Nucleus accumbens (tissue), 56 donors: ENCODE results near the gene CDC14A.

Source experiments
- DNase-seq, 56 donors: peaks; one replicate each; lab custom pipeline; 2025; lab: John Stamatoyannopoulos, UW

CDC14A gene

GRCh38 chr1:100479620-100480338 is 127.5 kb downstream of the CDC14A start:
- no peak for DNase-seq

DNA sequence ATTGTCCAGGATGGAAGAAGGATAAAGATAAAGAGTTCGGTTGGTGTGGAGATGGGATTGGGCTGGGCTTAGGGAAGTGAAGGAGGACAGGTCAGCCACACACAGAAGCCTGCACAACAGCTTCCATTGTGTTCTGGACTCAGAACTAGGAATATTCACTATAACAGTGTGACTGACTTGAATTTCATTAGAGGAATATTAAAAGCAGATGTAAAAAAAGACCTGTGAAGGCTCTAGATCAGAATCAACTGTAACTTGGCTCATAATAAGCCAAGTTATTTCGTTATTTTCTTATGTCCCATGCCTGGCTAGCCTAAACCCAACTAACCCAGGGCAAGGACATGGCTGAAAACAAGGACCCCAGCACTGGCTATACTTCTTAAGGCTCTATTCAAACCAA is 129.0 kb downstream of the CDC14A start:
- DNase-seq: no peak

- DNase-seq: no peak
Observed at GRCh38 chr1:100482167-100482566, 129.9 kb downstream of the CDC14A start.

DNA sequence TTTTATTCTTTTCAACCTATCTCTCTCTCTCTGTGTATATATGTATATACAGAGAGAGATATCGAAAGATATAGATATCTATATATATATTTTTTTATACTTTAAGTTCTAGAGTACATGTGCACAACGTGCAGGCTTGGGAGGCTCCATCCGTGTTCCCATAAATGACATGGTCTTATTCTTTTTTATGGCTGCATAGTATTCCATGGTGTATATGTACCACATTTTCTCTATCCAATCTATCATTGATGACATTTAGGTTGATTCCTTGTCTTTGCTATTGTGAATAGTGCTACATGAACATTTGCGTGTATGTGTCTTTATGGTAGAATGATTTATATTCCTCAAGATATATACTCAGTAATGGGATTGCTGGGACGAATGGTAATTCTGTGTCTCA is 130.4 kb downstream of the CDC14A start:
- no peak for DNase-seq

DNA sequence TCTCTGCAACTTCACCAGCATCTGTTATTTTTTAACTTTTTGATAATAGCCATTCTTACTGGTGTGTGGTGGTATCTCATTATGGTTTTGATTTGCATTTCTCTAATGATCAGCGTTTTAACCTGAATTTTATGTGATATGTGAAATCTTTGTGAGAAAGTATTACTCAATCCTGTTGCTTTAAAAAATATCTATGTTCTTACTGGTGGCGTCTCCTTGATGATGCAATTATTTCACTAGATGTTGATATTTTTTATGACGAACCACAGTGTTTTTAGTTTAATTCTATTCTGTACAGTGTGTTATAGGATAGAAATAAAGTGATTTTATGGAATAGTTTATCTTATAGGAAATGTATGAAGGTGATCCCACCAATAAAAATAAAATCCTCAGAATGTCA is 130.9 kb downstream of the CDC14A start:
- DNase-seq: no peak

- DNase-seq: no peak
Observed at GRCh38 chr1:100485855-100486258, 133.6 kb downstream of the CDC14A start.

- DNase-seq: no peak
Observed at GRCh38 chr1:100494393-100495084, 142.2 kb downstream of the CDC14A start.

- DNase-seq: no peak
Observed at GRCh38 chr1:100496896-100497295, 144.6 kb downstream of the CDC14A start.

GRCh38 chr1:100497796-100498195 is 145.5 kb downstream of the CDC14A start:
- no peak for DNase-seq

DNA sequence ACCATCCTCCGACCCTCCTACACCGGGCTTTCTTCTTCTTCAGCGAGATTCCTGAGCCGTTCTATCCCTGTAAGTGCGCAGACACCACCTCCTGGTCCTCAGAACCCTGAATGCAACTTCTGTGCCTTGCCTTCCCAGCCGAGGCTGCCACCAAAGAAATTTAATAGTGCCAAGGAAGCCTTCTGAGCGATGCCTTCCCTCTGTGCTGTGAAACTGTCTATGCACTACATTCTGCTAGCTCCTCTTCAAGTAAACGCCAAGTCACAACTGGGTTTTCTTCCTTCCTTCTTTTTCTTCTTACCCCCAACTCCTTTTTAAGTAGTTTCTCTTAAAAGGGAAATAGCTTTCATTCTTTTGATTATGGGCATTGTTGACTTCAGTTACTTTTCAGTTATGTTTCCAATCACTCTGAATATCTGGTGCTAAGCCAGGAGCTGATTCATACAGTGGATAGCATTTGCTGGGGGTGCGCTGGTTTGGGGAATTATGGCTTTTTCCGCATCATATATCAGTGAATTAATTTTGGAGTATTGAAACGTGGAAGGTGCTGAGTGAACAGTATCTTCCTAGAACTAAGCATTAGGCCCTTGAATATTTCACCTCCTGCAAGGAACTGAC is 147.0 kb downstream of the CDC14A start:
- no peak for DNase-seq

DNA sequence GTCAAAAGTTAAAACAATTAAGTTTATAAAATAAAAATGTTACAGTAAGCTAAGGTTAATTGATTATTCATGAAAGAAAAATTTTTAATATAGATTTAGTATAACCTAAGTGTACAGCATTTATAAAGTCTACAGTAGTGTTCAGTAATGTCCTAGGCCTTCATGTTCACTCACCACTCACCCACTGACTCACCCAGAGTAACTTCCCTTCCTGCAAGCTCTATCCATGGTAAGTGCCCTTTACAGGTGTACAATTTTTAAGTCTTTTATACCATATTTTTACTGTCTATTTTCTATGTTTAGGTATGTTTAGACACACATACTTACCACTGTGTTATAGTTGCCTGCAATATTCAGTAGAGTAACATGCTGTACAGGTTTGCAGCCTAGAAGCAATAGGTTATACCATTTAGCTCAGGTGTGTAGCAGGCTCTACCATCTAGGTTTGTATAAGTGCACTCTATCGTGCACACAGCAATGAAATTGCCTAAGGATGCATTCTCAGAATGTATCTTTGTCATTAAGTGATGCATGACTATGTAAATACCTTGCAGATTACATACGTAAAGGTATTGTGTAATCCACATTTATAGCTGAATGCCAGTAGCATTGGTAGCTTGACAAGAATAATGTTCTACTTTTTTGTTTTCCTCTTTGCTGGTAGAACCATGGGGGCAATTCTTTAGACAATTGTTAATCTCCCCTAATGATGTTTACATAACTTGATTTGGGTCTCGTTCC is 149.9 kb downstream of the CDC14A start:
- DNase-seq: no peak

DNA sequence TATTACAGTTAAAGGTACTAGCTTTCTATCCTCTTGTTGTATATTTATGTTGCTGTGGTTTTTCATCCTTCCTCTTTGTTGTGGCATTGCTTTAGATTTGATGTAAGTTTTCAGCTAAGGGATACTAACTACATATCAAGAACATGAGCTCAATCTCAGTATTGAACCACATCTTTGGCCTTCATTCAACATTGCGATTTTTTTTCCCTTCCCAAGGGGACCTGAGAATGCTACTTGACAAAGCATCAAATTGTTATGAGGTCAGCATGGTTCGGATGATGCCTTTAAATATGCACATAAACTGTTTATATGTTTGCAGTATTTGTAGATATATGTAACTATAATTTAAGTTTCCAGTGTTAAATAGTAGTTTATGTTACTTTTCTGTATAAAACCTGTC is 153.9 kb downstream of the CDC14A start:
- DNase-seq: no peak

DNA sequence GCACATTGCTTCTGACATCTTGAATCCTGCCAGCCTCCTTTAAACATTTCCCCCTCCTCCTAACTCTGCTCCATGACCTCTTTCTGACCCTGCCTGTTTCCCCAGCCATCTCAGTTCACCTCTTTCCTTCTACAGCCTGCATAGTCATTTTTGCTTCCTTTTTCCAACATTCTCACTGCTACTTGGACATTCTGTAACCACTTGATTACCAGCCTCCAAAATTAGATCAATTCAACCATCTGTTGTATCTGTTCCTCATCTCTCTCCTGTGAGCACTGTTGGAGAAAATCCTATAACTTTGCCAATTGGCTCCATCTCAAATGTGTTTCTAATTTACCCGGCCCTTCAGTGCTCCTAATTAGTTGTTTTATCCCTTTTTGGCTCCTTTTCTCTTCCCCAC is 158.1 kb downstream of the CDC14A start:
- DNase-seq: no peak

- DNase-seq: no peak
Observed at GRCh38 chr1:100511058-100511457, 158.8 kb downstream of the CDC14A start.

DNA sequence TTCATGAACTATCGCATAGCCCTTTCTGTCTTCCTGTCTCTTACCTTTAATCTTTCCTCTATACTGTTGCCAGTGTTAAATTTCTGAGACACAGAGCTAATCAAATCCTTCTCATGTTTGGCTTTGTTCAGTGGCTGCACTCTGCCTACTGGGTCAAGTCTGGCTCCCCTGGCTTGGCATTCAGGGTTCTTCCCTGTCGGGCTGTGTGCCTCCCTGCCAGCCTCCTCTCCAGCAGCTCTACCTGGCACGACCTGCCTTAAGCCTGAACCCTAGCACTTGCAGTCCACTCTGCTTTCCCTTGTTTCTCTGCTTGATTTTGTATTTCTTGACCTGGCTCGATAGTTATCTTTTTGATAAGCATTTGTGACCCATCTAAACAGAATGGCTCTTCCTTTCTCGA is 159.5 kb downstream of the CDC14A start:
- no peak for DNase-seq

DNA sequence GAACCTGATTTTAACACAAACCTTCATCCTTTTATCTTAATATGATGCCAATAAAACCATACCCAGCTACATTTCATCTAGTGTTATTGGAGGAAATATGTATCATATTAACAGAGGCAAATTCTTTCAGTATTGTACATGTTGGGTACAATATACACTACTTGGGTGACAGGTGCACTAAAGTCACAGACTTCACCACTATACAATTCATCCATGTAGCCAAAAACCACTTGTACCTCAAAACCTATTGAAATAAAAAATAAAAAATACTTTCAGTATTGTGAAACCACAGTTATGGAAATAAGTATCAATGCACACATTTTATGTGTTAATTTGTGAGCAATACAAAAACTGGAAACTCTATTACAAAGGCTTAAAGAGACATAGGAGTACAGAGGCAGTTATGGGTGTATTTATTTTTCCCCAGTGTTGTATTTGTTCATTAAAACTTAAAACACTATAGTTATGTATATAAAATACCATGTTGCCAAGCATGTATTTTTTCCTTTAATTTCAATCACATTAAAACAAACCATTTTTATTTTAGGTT is 160.6 kb downstream of the CDC14A start:
- DNase-seq: no peak

DNA sequence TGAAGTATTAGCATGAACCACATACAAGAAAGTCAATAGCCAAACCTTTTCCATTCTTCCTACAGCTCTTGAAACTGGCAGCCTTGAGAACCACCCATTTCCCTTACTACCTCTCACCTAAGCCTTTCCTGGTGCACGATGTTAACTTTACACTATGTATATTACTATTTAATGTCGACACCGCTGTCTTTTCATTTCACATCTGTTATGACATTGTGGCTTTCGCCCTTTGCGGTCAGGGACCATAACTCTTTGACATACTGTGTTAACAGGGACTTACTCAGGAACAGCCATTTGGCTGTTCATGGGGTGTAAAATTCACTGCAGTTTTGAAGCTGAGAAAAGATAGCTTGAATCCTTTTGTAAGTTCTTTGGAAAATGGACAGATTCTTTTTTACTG is 164.6 kb downstream of the CDC14A start:
- DNase-seq: no peak

- no peak for DNase-seq
Observed at GRCh38 chr1:100517515-100517914, 165.2 kb downstream of the CDC14A start.

- no peak for DNase-seq
Observed at GRCh38 chr1:100518023-100518422, 165.7 kb downstream of the CDC14A start.

DNA sequence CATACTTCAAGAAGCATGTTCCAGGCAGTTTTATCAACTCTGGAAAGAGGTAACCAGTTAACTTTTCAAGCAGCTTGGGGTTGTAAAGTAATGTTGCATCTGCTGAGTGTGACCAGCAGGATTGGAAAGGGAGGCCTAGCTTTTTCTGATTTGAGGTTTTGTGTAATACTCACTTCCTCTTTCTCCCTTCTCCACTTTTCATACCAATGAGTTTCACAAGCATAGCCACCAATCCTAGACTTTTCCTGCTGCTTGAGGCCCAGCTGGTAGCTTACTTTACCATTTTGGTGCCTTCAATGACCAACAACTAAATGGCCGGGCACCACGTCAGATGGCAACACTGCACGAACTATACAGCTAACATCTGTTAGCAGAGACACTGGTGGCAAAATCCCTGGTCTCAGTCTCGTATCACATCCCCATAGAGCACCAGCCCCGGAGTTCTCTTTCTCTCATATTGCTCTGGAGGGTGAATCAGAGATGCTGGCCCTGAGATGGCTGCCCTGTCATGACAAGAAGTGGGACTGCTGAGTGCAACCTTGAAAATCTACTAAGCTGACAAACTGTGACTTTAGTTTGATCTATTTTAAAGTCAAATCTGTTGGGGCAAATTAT is 170.8 kb downstream of the CDC14A start:
- no peak for DNase-seq
